ENCODE data around the gene BABAM1. TPM values are rescaled to one million over a fixed set of nuclear protein-coding genes. Genes with fewer than 3 reads are reported as not detected.

Gene BABAM1
- total RNA-seq, 1 donor from 2014 or later: 83.3 TPM

DNA sequence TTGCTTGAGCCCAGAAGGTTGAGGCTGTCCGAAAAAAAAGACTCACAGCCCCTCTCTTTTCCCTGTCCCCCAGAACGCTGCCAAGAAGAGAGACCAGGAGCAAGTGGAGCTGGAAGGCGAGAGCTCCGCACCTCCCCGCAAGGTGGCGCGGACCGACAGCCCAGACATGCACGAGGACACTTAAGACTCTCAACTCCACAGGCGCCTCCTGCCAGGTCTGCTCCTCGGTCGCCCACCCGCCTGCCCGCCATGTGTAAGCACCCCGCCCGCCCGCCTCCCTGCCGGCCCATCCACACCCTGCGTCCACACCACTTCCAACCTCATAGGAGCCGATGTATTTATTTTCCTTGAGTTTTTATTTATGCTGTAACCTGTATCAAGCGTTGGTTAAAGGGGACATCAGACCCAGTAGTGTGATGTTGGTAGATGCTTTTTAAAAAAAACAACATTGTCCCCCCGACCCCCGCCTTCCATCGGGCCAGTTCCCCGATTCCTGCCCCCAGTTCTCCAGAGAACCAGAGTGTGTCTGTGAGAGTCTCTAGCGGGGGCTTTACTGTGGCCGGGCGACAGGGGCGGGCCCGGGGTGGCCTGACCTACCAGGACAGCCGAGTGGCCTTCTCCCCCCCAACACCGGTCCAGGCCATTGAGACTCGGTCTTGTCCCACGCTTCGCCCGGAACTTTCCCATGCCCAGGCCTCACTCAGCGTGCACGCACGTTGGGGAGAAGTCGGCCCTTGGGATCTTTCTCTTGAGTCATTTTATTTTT is 52.4 kb downstream of the BABAM1 start:
- TF ChIP-seq, protein P1, sequence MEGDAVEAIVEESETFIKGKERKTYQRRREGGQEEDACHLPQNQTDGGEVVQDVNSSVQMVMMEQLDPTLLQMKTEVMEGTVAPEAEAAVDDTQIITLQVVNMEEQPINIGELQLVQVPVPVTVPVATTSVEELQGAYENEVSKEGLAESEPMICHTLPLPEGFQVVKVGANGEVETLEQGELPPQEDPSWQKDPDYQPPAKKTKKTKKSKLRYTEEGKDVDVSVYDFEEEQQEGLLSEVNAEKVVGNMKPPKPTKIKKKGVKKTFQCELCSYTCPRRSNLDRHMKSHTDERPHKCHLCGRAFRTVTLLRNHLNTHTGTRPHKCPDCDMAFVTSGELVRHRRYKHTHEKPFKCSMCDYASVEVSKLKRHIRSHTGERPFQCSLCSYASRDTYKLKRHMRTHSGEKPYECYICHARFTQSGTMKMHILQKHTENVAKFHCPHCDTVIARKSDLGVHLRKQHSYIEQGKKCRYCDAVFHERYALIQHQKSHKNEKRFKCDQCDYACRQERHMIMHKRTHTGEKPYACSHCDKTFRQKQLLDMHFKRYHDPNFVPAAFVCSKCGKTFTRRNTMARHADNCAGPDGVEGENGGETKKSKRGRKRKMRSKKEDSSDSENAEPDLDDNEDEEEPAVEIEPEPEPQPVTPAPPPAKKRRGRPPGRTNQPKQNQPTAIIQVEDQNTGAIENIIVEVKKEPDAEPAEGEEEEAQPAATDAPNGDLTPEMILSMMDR (IDR thresholded peaks at IDR 0.05): no peak
- no peaks in the 10 kb centered on the region for H3K9me3 Mint-ChIP-seq (ENCODE audit: low read depth)
- peaks cover 5% of the 10 kb centered on the region for H3K4me1 Mint-ChIP-seq (ENCODE audit: low read depth)
- no peak overlapping the region for H3K27ac Mint-ChIP-seq (ENCODE audit: unreplicated experiment)
- H3K4me3 Mint-ChIP-seq (ENCODE audit: unreplicated experiment): no peak overlapping the region
- peaks cover 17% of the 10 kb centered on the region for H3K36me3 Mint-ChIP-seq (ENCODE audit: low read depth)
- no peak for DNase-seq (ENCODE audit: low spot score)
- no peaks in the 10 kb centered on the region for H3K27me3 Mint-ChIP-seq (ENCODE audit: low read depth)

DNA sequence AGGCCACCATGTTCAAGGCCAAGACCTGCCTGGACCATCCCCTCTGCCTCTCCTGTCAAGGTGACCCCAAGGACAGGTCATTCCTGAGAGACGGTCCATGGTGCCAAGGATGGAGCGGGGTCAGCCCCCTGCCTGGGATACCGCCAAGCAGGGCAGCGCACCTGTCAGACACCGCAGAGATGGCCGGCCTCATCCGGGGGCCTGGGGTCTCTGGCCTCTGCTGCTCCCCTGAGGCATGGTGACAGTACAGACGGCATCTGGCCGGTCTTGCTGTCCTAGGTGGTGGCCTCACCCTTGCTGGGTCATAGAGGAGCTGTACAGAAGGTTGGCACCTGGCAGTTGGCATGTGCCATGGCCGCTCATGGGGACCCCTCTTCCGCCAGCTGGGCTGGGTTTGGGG is 53.2 kb downstream of the BABAM1 start:
- Mint-ChIP-seq H3K27ac (ENCODE audit: unreplicated experiment) (no peak overlapping the region), H3K4me1 (ENCODE audit: low read depth) (peaks cover 5% of the 10 kb centered on the region), H3K36me3 (ENCODE audit: low read depth) (peaks cover 17% of the 10 kb centered on the region), H3K4me3 (ENCODE audit: unreplicated experiment) (no peak overlapping the region), H3K27me3 (ENCODE audit: low read depth) (no peaks in the 10 kb centered on the region), H3K9me3 (ENCODE audit: low read depth) (no peaks in the 10 kb centered on the region)
- no peak for DNase-seq (ENCODE audit: low spot score)
- TF ChIP-seq, protein P1 (IDR thresholded peaks at IDR 0.05): no peak

DNA sequence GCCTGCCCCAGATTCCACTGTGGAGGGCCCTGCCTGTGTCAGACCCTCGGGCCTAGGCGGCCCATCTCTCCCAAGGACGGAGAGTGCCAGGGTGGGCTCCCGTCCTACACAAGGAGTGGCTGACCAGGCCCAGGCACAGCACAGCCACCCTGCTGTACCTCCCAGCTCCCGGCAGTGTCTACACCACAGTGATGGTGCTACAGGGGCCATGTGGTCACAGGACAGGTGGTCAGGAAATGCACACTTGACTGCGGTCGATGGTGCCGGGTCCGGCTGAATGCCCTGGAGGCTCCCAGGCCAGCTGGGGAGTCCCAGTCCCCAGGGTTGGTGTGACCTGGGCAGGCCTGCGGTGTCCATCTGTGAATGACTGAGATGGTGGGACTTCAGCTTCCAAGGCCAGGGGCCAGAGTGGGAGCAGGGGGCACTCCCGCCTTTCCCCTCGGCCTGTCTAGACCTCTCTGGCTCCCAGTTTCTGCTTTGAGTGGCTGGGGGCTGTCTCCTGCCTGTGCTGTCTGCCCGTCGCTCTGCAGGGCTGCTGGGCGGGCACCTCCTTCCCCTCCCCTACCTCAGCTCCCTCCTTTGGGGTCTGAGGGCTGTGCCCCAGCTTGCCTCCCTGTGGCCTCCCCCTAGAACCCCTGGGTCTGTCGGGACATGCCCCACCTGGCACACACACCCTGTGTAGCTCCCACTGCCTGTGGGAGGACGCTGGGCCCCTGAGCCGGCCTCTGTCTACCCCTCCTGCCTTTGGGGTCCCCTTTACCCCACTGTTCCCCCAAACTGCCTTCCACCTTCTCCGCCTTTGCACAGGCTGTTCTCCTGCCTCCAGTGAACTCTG is 54.6 kb downstream of the BABAM1 start:
- no peak overlapping the region for H3K4me3 Mint-ChIP-seq (ENCODE audit: unreplicated experiment)
- TF ChIP-seq, protein P1 (IDR thresholded peaks at IDR 0.05): no peak
- peak overlapping the region; percentile 10 for H3K27ac Mint-ChIP-seq (ENCODE audit: unreplicated experiment)
- no peaks in the 10 kb centered on the region for H3K27me3 Mint-ChIP-seq (ENCODE audit: low read depth)
- no peaks in the 10 kb centered on the region for H3K9me3 Mint-ChIP-seq (ENCODE audit: low read depth)
- peaks cover 10% of the 10 kb centered on the region for H3K4me1 Mint-ChIP-seq (ENCODE audit: low read depth)
- peaks cover 9% of the 10 kb centered on the region for H3K36me3 Mint-ChIP-seq (ENCODE audit: low read depth)
- DNase-seq (ENCODE audit: low spot score): no peak

DNA sequence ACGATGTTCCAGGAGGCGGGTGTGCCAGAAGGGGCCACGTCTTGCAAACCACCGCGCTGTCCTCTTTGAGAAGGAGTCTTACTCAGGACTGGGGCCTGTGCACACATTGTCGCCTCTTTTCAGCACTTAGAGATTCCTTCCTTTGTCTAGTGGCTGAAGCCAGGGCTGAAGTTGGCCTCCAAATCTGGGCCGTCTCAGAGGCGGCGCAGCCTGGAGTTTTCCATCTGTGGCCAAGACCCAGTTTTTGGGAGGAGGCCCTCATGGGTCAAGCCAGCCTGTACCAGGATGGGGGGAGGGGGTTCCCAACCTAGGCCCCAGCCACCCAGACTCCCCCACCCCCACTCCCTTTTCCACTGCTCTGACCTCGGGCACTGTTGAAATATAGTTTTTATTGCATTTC is 55.6 kb downstream of the BABAM1 start:
- Mint-ChIP-seq H3K4me1 (ENCODE audit: low read depth) (peaks cover 10% of the 10 kb centered on the region), H3K27ac (ENCODE audit: unreplicated experiment) (no peak overlapping the region), H3K4me3 (ENCODE audit: unreplicated experiment) (no peak overlapping the region)

More for the DNA sequence above, 55.6 kb downstream of the BABAM1 start:
- TF ChIP-seq, protein P1 (IDR thresholded peaks at IDR 0.05): no peak
- no peaks in the 10 kb centered on the region for H3K9me3 Mint-ChIP-seq (ENCODE audit: low read depth)
- peaks cover 8% of the 10 kb centered on the region for H3K36me3 Mint-ChIP-seq (ENCODE audit: low read depth)
- no peak for DNase-seq (ENCODE audit: low spot score)
- no peaks in the 10 kb centered on the region for H3K27me3 Mint-ChIP-seq (ENCODE audit: low read depth)

All from chondrocyte (in vitro differentiated cells).